Body of pancreas (tissue), 4 donors: Measurements from ENCODE around the gene PPP1CA.
A peak's percentile ranks its signal among the peaks of the same experiment; 100 is the strongest.

Experiments
- CTCF ChIP-seq, 7 experiments: fragments of 450-650 bp in 4 of 7; fragments of 200-600 bp in 3 of 7; sonication (generic) in 3 of 7; IDR thresholded peaks; one replicate each; pipeline ENCODE4 v1.5.1; 2016 to 2019; ENCODE audit warnings: antibody characterized with exemption in 7 of 7
- POLR2A ChIP-seq, 3 donors: fragments of 450-650 bp; IDR thresholded peaks; one replicate each; pipeline ENCODE4 v1.6.1; 2016; ENCODE audit warnings: antibody characterized with exemption in 3 of 3, mild to moderate bottlenecking in 2 of 3

GRCh38 chr11:67372321-67372992 is 29.2 kb downstream of the PPP1CA start:
- TF ChIP-seq CTCF (IDR thresholded peaks at IDR 0.05) (no peak), POLR2A (IDR thresholded peaks at IDR 0.05) (peak in 1 of 3 donors; percentile 27)
